ENCODE data around the gene MT1HL1.

DNA sequence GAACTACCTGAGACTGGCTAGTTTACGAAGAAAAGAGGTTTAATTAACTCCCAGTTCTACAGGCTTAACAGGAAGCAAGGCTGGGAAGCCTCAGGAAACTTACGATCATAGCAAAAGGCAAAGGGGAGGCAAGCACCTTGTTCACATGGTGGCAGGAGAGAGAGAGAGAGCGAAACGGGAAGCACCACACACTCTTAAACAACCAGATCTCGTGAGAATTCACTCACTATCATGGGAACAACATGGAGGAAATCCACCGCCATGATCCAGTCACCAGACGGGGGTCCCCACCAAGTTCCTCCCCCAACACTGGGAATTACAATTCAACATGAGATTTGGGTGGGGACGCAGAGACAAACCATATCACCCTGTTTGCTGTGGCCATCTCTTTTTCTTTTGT lies 11.8 kb downstream of the MT1HL1 start:
- TF ChIP-seq, protein P1, sequence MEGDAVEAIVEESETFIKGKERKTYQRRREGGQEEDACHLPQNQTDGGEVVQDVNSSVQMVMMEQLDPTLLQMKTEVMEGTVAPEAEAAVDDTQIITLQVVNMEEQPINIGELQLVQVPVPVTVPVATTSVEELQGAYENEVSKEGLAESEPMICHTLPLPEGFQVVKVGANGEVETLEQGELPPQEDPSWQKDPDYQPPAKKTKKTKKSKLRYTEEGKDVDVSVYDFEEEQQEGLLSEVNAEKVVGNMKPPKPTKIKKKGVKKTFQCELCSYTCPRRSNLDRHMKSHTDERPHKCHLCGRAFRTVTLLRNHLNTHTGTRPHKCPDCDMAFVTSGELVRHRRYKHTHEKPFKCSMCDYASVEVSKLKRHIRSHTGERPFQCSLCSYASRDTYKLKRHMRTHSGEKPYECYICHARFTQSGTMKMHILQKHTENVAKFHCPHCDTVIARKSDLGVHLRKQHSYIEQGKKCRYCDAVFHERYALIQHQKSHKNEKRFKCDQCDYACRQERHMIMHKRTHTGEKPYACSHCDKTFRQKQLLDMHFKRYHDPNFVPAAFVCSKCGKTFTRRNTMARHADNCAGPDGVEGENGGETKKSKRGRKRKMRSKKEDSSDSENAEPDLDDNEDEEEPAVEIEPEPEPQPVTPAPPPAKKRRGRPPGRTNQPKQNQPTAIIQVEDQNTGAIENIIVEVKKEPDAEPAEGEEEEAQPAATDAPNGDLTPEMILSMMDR (IDR thresholded peaks at IDR 0.05) = no peak
- TF ChIP-seq IRF3 (IDR thresholded peaks at IDR 0.05; ENCODE audit: low read depth, low read length) (no peak), POLR2AphosphoS5 (IDR thresholded peaks at IDR 0.05; ENCODE audit: low read depth, low read length) (no peak), MAX (IDR thresholded peaks at IDR 0.05; ENCODE audit: low read depth) (no peak), EP300 (IDR thresholded peaks at IDR 0.05; ENCODE audit: borderline replicate concordance in 1 of 2, low read depth in 1 of 2, low read length in 1 of 2) (no peak), USF2 (IDR thresholded peaks at IDR 0.05; ENCODE audit: borderline replicate concordance, low read depth, low read length) (no peak), MXI1 (IDR thresholded peaks at IDR 0.05; ENCODE audit: low read depth, low read length) (no peak), EZH2phosphoT487 (IDR thresholded peaks at IDR 0.05; ENCODE audit: borderline replicate concordance, low read depth) (no peak), NRF1 (IDR thresholded peaks at IDR 0.05; ENCODE audit: low read depth, low read length) (no peak), YY1 (IDR thresholded peaks at IDR 0.05; ENCODE audit: low read depth) (no peak)
- TF ChIP-seq, protein P2, sequence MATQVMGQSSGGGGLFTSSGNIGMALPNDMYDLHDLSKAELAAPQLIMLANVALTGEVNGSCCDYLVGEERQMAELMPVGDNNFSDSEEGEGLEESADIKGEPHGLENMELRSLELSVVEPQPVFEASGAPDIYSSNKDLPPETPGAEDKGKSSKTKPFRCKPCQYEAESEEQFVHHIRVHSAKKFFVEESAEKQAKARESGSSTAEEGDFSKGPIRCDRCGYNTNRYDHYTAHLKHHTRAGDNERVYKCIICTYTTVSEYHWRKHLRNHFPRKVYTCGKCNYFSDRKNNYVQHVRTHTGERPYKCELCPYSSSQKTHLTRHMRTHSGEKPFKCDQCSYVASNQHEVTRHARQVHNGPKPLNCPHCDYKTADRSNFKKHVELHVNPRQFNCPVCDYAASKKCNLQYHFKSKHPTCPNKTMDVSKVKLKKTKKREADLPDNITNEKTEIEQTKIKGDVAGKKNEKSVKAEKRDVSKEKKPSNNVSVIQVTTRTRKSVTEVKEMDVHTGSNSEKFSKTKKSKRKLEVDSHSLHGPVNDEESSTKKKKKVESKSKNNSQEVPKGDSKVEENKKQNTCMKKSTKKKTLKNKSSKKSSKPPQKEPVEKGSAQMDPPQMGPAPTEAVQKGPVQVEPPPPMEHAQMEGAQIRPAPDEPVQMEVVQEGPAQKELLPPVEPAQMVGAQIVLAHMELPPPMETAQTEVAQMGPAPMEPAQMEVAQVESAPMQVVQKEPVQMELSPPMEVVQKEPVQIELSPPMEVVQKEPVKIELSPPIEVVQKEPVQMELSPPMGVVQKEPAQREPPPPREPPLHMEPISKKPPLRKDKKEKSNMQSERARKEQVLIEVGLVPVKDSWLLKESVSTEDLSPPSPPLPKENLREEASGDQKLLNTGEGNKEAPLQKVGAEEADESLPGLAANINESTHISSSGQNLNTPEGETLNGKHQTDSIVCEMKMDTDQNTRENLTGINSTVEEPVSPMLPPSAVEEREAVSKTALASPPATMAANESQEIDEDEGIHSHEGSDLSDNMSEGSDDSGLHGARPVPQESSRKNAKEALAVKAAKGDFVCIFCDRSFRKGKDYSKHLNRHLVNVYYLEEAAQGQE (IDR thresholded peaks at IDR 0.05; ENCODE audit: low read depth, low read length) = no peak
- TF ChIP-seq, protein P3, sequence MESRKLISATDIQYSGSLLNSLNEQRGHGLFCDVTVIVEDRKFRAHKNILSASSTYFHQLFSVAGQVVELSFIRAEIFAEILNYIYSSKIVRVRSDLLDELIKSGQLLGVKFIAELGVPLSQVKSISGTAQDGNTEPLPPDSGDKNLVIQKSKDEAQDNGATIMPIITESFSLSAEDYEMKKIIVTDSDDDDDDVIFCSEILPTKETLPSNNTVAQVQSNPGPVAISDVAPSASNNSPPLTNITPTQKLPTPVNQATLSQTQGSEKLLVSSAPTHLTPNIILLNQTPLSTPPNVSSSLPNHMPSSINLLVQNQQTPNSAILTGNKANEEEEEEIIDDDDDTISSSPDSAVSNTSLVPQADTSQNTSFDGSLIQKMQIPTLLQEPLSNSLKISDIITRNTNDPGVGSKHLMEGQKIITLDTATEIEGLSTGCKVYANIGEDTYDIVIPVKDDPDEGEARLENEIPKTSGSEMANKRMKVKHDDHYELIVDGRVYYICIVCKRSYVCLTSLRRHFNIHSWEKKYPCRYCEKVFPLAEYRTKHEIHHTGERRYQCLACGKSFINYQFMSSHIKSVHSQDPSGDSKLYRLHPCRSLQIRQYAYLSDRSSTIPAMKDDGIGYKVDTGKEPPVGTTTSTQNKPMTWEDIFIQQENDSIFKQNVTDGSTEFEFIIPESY (IDR thresholded peaks at IDR 0.05; ENCODE audit: borderline replicate concordance, low read depth) = no peak
